ENCODE data around the gene C6orf52.

DNA sequence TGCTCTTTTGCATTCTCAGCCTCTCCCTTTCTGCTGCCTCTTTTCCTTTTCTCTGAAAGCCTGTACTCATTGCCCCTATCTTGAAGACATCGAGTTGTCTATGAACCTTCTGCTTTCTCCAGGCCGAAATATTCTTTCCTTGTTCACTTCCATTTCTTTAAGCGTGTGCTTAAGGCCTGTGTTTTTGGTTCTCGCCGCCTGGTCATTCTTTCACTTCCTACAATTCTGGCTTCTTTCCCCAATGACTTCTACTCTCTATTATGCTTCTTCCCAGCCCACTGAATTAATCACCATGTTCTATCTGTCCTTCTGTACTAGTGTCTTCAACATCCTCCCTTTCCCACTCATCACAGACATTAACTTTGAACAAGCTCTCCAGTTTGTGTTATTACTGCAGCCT is 69.6 kb downstream of the C6orf52 start:
- TF ChIP-seq, protein P1, sequence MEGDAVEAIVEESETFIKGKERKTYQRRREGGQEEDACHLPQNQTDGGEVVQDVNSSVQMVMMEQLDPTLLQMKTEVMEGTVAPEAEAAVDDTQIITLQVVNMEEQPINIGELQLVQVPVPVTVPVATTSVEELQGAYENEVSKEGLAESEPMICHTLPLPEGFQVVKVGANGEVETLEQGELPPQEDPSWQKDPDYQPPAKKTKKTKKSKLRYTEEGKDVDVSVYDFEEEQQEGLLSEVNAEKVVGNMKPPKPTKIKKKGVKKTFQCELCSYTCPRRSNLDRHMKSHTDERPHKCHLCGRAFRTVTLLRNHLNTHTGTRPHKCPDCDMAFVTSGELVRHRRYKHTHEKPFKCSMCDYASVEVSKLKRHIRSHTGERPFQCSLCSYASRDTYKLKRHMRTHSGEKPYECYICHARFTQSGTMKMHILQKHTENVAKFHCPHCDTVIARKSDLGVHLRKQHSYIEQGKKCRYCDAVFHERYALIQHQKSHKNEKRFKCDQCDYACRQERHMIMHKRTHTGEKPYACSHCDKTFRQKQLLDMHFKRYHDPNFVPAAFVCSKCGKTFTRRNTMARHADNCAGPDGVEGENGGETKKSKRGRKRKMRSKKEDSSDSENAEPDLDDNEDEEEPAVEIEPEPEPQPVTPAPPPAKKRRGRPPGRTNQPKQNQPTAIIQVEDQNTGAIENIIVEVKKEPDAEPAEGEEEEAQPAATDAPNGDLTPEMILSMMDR (IDR thresholded peaks at IDR 0.05; ENCODE audit: insufficient read depth, low read depth, low read length): no peak
- TF ChIP-seq EZH2 (IDR thresholded peaks at IDR 0.05; ENCODE audit: insufficient read depth, low read length): no peak
